ENCODE data around the gene TIGD4. TPM values are rescaled to one million over a fixed set of nuclear protein-coding genes. Genes with fewer than 3 reads are reported as not detected.
A peak's percentile ranks its signal among the peaks of the same experiment; 100 is the strongest.

TIGD4 gene
- total and polyA plus RNA-seq, 3 experiments from 2014 or later, result 0.29 to 0.68 (median 0.60) TPM

DNA sequence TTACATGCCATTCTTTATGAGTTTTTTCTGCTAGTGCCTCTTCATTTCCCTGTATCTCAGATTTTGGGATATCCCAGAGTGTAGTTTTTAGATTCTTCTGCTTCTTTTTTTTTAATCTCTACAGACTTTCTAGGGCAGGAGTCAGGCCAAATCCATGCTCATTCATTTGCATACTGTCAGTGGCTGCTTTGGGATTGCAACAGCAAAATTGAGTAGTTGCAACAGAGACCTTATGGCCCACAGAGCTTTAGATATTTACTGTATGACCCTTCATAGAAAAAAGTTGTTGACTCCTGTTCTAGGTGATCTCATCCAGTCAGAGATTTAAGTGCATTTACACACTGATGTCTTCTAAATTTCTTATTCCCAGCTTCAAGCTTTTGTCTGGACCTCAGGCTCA, 35.5 kb upstream of the TIGD4 start:
- Mint-ChIP-seq H3K27me3 (peaks cover 0 to 4% of the 10 kb centered on the region in 2 donors), H3K36me3 (peaks cover 34 to 80% (median 51%) of the 10 kb centered on the region in 3 donors), H3K27ac (no peak overlapping the region), H3K9me3 (peaks cover 4 to 37% (median 32%) of the 10 kb centered on the region in 5 donors), H3K4me3 (no peak overlapping the region), H3K4me1 (peaks cover 19 to 21% (median 19%) of the 10 kb centered on the region in 3 donors)
- Histone ChIP-seq H3K27ac (ENCODE audit: low read depth, low read length) (no peak overlapping the region), H3K36me3 (ENCODE audit: insufficient read depth, low read length) (no peaks in the 10 kb centered on the region), H3K9me3 (ENCODE audit: low read length) (no peaks in the 10 kb centered on the region), H3K4me1 (ENCODE audit: insufficient read depth, low read length) (peaks cover 9% of the 10 kb centered on the region), H3K27me3 (ENCODE audit: insufficient read depth, low read length, poor library complexity, severe bottlenecking) (no peaks in the 10 kb centered on the region), H3K4me3 (ENCODE audit: low read length) (no peak overlapping the region)
- POLR2A ChIA-PET, result no interaction called here
- CTCF ChIA-PET, result interaction anchor here (1.1 kb wide), 1 partner anchor 67 kb away, joined by 3 read pairs; no protein-coding TSS in a partner anchor
- no peak for DNase-seq

GRCh38 chr4:152810715-152811287, 31.3 kb upstream of the TIGD4 start:
- H3K27ac ChIP-seq (ENCODE audit: low read depth, low read length), result no peak overlapping the region
- Mint-ChIP-seq H3K36me3 (peaks cover 23 to 53% (median 30%) of the 10 kb centered on the region in 3 donors), H3K4me1 (peaks cover 14 to 26% (median 25%) of the 10 kb centered on the region in 3 donors), H3K27me3 (peaks cover 0 to 2% of the 10 kb centered on the region in 2 donors), H3K27ac (no peak overlapping the region), H3K9me3 (peaks cover 0 to 26% (median 20%) of the 10 kb centered on the region in 5 donors), H3K4me3 (no peak overlapping the region)
- POLR2A ChIA-PET, result no interaction called here
- CTCF ChIA-PET, result interaction anchor here (0.7 kb wide), 1 partner anchor 1119 kb away, joined by 5 read pairs; no protein-coding TSS in a partner anchor
- H3K4me1 ChIP-seq (ENCODE audit: insufficient read depth, low read length), result no peaks in the 10 kb centered on the region
- H3K9me3 ChIP-seq (ENCODE audit: low read length), result no peaks in the 10 kb centered on the region
- H3K36me3 ChIP-seq (ENCODE audit: insufficient read depth, low read length), result no peaks in the 10 kb centered on the region
- H3K27me3 ChIP-seq (ENCODE audit: insufficient read depth, low read length, poor library complexity, severe bottlenecking), result no peaks in the 10 kb centered on the region
- DNase-seq, result no peak
- no peak overlapping the region for H3K4me3 ChIP-seq (ENCODE audit: low read length)

- no peak for DNase-seq
- ChIA-PET CTCF (no interaction called here), POLR2A (interaction anchor here (0.6 kb wide), 1 partner anchor 30 kb away, joined by 3 read pairs; no protein-coding TSS in a partner anchor)
- Histone ChIP-seq H3K27me3 (ENCODE audit: insufficient read depth, low read length, poor library complexity, severe bottlenecking) (no peaks in the 10 kb centered on the region), H3K27ac (ENCODE audit: low read depth, low read length) (no peak overlapping the region), H3K36me3 (ENCODE audit: insufficient read depth, low read length) (no peaks in the 10 kb centered on the region), H3K9me3 (ENCODE audit: low read length) (no peaks in the 10 kb centered on the region), H3K4me1 (ENCODE audit: insufficient read depth, low read length) (no peaks in the 10 kb centered on the region), H3K4me3 (ENCODE audit: low read length) (no peak overlapping the region)
- no peak overlapping the region for H3K4me3 Mint-ChIP-seq
- H3K27ac Mint-ChIP-seq, result no peak overlapping the region
- H3K27me3 Mint-ChIP-seq, result peaks cover 0 to 2% of the 10 kb centered on the region in 2 donors
- H3K4me1 Mint-ChIP-seq, result peaks cover 12 to 31% (median 25%) of the 10 kb centered on the region in 3 donors
- peaks cover 15 to 33% (median 15%) of the 10 kb centered on the region in 3 donors for H3K36me3 Mint-ChIP-seq
- H3K9me3 Mint-ChIP-seq, result peaks cover 0 to 11% (median 4%) of the 10 kb centered on the region in 5 donors
Measured at GRCh38 chr4:152808670-152809069, 29.1 kb upstream of the TIGD4 start.

DNA sequence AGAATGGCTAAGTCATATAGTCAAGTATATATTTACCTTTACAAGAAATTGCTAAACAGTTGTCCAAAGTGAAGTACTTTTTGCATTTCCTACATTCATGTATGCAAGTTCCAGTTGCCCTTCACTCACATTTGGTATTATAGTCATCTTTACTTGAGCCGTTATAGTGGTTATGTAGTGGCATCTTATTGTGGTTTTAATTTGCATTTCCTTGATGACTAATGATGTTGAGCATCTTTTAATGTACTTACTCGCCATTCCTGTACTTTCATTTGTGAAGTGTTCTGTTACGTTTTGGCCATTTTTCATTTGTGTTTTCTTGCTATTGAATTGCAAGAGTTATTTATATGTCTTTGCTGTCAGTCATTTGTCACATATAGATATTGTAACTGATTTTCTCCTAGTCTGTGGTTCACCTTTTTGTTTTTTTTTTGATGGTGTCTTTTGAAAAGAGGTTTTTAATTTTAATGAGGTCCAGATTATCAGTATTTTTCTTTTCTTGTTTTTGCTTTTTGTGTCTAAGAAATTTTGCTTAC, 27.8 kb upstream of the TIGD4 start:
- Histone ChIP-seq H3K4me1 (ENCODE audit: insufficient read depth, low read length) (no peaks in the 10 kb centered on the region), H3K4me3 (ENCODE audit: low read length) (no peak overlapping the region), H3K27ac (ENCODE audit: low read depth, low read length) (no peak overlapping the region), H3K9me3 (ENCODE audit: low read length) (no peaks in the 10 kb centered on the region), H3K27me3 (ENCODE audit: insufficient read depth, low read length, poor library complexity, severe bottlenecking) (no peaks in the 10 kb centered on the region), H3K36me3 (ENCODE audit: insufficient read depth, low read length) (no peaks in the 10 kb centered on the region)
- Mint-ChIP-seq H3K27me3 (no peaks in the 10 kb centered on the region), H3K9me3 (peaks cover 0 to 4% (median 0%) of the 10 kb centered on the region in 5 donors), H3K27ac (peak overlapping the region in 7 of 8 donors; percentile 1 to 80 (median 43)), H3K4me1 (peaks cover 14 to 35% (median 25%) of the 10 kb centered on the region in 3 donors), H3K4me3 (peak overlapping the region in 5 of 7 donors; percentile 34 to 58 (median 47)), H3K36me3 (peaks cover 7 to 20% (median 8%) of the 10 kb centered on the region in 3 donors)
- DNase-seq, result no peak
- ChIA-PET POLR2A (no interaction called here), CTCF (interaction anchor here (0.7 kb wide), 1 partner anchor 40 kb away, joined by 4 read pairs; no protein-coding TSS in a partner anchor)

DNA sequence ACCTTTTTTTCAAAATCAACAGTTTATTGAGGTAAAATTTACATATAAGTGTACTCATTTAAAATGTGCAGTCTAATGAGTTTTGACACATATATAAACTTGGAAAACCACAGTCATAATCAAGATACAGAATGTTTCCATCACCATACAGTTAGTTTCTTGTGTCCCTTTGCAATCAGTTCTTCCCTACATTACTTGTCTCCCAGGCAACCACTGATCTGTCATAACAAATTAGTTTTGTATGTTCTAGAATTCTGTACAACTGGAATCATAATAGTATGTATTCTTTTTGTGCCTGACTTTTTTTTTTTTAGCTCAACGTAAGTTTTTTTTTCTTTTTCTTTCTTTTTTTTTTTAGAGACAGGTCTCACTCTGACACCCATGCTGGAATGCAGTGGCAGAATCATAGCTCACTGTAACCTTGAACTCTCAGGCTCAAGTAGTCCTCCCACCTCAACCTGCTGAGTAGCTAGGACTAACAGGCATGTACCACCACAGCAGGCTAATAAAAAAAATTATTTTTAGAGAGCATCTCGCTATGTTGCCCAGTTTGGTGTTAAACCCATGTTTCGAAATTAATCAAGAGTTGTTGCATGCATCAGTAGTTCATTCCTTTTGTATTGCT, 27.1 kb upstream of the TIGD4 start:
- DNase-seq, result no peak
- ChIA-PET CTCF (interaction anchor here (0.7 kb wide), 1 partner anchor 41 kb away, joined by 4 read pairs; no protein-coding TSS in a partner anchor), POLR2A (no interaction called here)
- Histone ChIP-seq H3K9me3 (ENCODE audit: low read length) (no peaks in the 10 kb centered on the region), H3K4me3 (ENCODE audit: low read length) (no peak overlapping the region), H3K4me1 (ENCODE audit: insufficient read depth, low read length) (no peaks in the 10 kb centered on the region), H3K36me3 (ENCODE audit: insufficient read depth, low read length) (no peaks in the 10 kb centered on the region), H3K27me3 (ENCODE audit: insufficient read depth, low read length, poor library complexity, severe bottlenecking) (no peaks in the 10 kb centered on the region), H3K27ac (ENCODE audit: low read depth, low read length) (no peak overlapping the region)
- Mint-ChIP-seq H3K9me3 (peaks cover 0 to 4% (median 0%) of the 10 kb centered on the region in 5 donors), H3K4me3 (no peak overlapping the region), H3K27me3 (no peaks in the 10 kb centered on the region), H3K4me1 (peaks cover 14 to 36% (median 25%) of the 10 kb centered on the region in 3 donors), H3K27ac (peak overlapping the region in 1 of 8 donors; percentile 12), H3K36me3 (peaks cover 3 to 12% (median 7%) of the 10 kb centered on the region in 3 donors)

GRCh38 chr4:152805818-152806217, 26.3 kb upstream of the TIGD4 start:
- CTCF ChIA-PET, result no interaction called here
- peaks cover 3 to 8% (median 4%) of the 10 kb centered on the region in 3 donors for H3K36me3 Mint-ChIP-seq

DNA sequence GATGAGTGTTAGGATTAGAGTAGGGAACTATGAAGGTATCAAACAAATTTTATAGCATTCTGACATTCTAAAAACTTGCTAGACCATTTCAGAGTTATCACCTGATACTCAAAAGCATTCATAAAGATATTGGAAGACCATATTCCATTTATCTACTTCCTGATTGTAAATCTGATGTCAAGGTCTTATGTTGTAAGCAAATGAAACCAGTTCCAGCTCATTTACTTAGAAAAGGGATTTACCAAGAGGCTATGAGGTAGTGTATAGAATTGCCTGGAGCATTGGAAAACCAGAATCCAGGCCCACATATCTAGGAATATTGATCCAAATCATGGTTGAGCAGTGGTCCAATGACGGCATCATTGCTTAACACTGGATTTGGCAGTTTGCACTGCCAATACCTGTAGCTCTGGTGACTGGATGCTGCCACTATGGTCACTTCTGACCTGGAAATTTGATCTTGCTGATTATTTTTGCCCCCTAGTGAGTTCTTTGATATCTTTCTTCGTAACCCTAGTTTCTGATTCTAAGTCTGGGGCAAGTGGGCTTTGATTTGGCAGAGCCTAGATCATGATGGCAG, 25.6 kb upstream of the TIGD4 start:
- no peaks in the 10 kb centered on the region for H3K9me3 Mint-ChIP-seq
- no peak overlapping the region for H3K27ac ChIP-seq (ENCODE audit: low read depth, low read length)

More at GRCh38 chr4:152805818-152806217, 26.3 kb upstream of the TIGD4 start:
- POLR2A ChIA-PET, result no interaction called here
- Histone ChIP-seq H3K27ac (ENCODE audit: low read depth, low read length) (no peak overlapping the region), H3K9me3 (ENCODE audit: low read length) (no peaks in the 10 kb centered on the region), H3K4me1 (ENCODE audit: insufficient read depth, low read length) (no peaks in the 10 kb centered on the region), H3K4me3 (ENCODE audit: low read length) (no peak overlapping the region), H3K36me3 (ENCODE audit: insufficient read depth, low read length) (no peaks in the 10 kb centered on the region), H3K27me3 (ENCODE audit: insufficient read depth, low read length, poor library complexity, severe bottlenecking) (no peaks in the 10 kb centered on the region)
- no peaks in the 10 kb centered on the region for H3K27me3 Mint-ChIP-seq
- peak overlapping the region in 2 of 8 donors; percentile 12 to 71 for H3K27ac Mint-ChIP-seq
- H3K9me3 Mint-ChIP-seq, result no peaks in the 10 kb centered on the region
- peaks cover 14 to 42% (median 30%) of the 10 kb centered on the region in 3 donors for H3K4me1 Mint-ChIP-seq
- no peak for DNase-seq
- no peak overlapping the region for H3K4me3 Mint-ChIP-seq

More for the DNA sequence above, 25.6 kb upstream of the TIGD4 start:
- H3K27me3 Mint-ChIP-seq, result no peaks in the 10 kb centered on the region
- no peaks in the 10 kb centered on the region for H3K9me3 ChIP-seq (ENCODE audit: low read length)
- H3K4me3 ChIP-seq (ENCODE audit: low read length), result no peak overlapping the region
- CTCF ChIA-PET, result interaction anchor here (1.0 kb wide), 1 partner anchor 305 kb away, joined by 3 read pairs; no protein-coding TSS in a partner anchor
- no peaks in the 10 kb centered on the region for H3K27me3 ChIP-seq (ENCODE audit: insufficient read depth, low read length, poor library complexity, severe bottlenecking)
- H3K36me3 Mint-ChIP-seq, result peaks cover 1 to 4% (median 3%) of the 10 kb centered on the region in 3 donors
- H3K27ac Mint-ChIP-seq, result peak overlapping the region in 3 of 8 donors; percentile 18 to 38 (median 32)
- H3K4me3 Mint-ChIP-seq, result no peak overlapping the region
- no peaks in the 10 kb centered on the region for H3K36me3 ChIP-seq (ENCODE audit: insufficient read depth, low read length)
- POLR2A ChIA-PET, result no interaction called here
- no peaks in the 10 kb centered on the region for H3K4me1 ChIP-seq (ENCODE audit: insufficient read depth, low read length)
- no peak for DNase-seq
- H3K4me1 Mint-ChIP-seq, result peaks cover 14 to 42% (median 32%) of the 10 kb centered on the region in 3 donors

All from CD8-positive, alpha-beta memory T cell (primary cell).